Spleen (tissue), 10 donors: Measurements from ENCODE around the gene PCDHGB3. TPM values are rescaled to one million over a fixed set of nuclear protein-coding genes. Genes with fewer than 3 reads are reported as not detected.

Source experiments
- polyA plus RNA-seq, 3 donors: library from polyadenylated mRNA; stranded (reverse); fragments of 200-250 nt; gene quantifications; one replicate each; pipeline ENCODE4 v1.2.1, GENCODE V29; 2013
- total RNA-seq, 7 donors: library from RNA; depleted of rRNA in 3 of 7; stranded (reverse); fragments of >200 nt in 3 of 7; fragmentation: NEBNext Ultra II Directional in 4 of 7; extraction: Animal tissue kit (Norgen Biotek cat#: 25700) in 4 of 7; gene quantifications; one replicate each; pipeline versions ENCODE4 v1.1.0 to v1.2.1, GENCODE V29; 2016 to 2021
- donor health status: healthy with polysubstance abuse.
- donor health status: DM: no; HTN: no; CAD: no; lungs with moderate emphysema.
- donor health status: DM: no; HTN: no; CAD: no.
- donor health status: Bipolar disorder and iron deficiency.
- donor health status: healthy.
- donor health status: DM: no; HTN: no; CAD: no.
- donor health status: DM: yes; HTN: yes; CAD: no.

Gene PCDHGB3
- total and polyA plus RNA-seq, 10 donors: 0.06 to 5.0 (median 3.8) TPM

Other genes with a start within 250 kb of the PCDHGB3 start
Only the 30 nearest of the 37 such genes appear.
- gene PCDHB9, start 183.1 kb upstream of the PCDHGB3 start, total RNA-seq: 1 to 10 TPM in 5 of 7 donors, under 1 TPM in 2; 0.40 to 4.9 (median 1.5) TPM
- under 1 TPM; 0.06 to 0.19 (median 0.09) TPM for gene PCDHB9, start 183.1 kb upstream of the PCDHGB3 start, polyA plus RNA-seq
- gene PCDHB10, start 177.9 kb upstream of the PCDHGB3 start, total RNA-seq: 1 to 10 TPM in 4 of 7 donors, under 1 TPM in 3; 0.74 to 2.7 (median 1.4) TPM
- gene PCDHB10, start 177.9 kb upstream of the PCDHGB3 start, polyA plus RNA-seq: under 1 TPM; 0.09 to 0.26 (median 0.15) TPM
- 1 to 10 TPM in 5 of 7 donors, under 1 TPM in 2; 0.68 to 3.4 (median 1.2) TPM for gene PCDHB11, start 170.6 kb upstream of the PCDHGB3 start, total RNA-seq
- gene PCDHB11, start 170.6 kb upstream of the PCDHGB3 start, polyA plus RNA-seq: under 1 TPM; 0.07 to 0.19 (median 0.14) TPM
- 1 to 10 TPM; 1.1 to 2.4 (median 1.8) TPM for gene PCDHB12, start 161.5 kb upstream of the PCDHGB3 start, total RNA-seq
- under 1 TPM; 0.11 to 0.16 (median 0.11) TPM for gene PCDHB12, start 161.5 kb upstream of the PCDHGB3 start, polyA plus RNA-seq
- gene PCDHB13, start 156.3 kb upstream of the PCDHGB3 start, total RNA-seq: 1 to 10 TPM; 1.4 to 6.8 (median 4.0) TPM
- gene PCDHB13, start 156.3 kb upstream of the PCDHGB3 start, polyA plus RNA-seq: under 1 TPM; 0.09 to 0.38 (median 0.12) TPM
- 1 to 10 TPM; 1.6 to 5.9 (median 2.8) TPM for gene PCDHB14, start 146.9 kb upstream of the PCDHGB3 start, total RNA-seq
- under 1 TPM; 0.27 to 0.93 (median 0.30) TPM for gene PCDHB14, start 146.9 kb upstream of the PCDHGB3 start, polyA plus RNA-seq
- 1 to 10 TPM; 1.7 to 5.6 (median 3.8) TPM for gene PCDHB15, start 124.8 kb upstream of the PCDHGB3 start, total RNA-seq
- 1 to 10 TPM in 1 of 3 donors, under 1 TPM in 2; 0.42 to 1.1 (median 0.72) TPM for gene PCDHB15, start 124.8 kb upstream of the PCDHGB3 start, polyA plus RNA-seq
- 1 to 10 TPM in 6 of 7 donors, under 1 TPM in 1; 0.57 to 3.0 (median 2.2) TPM for gene SLC25A2, start 66.2 kb upstream of the PCDHGB3 start, total RNA-seq
- under 1 TPM; 0.05 to 0.22 (median 0.07) TPM for gene SLC25A2, start 66.2 kb upstream of the PCDHGB3 start, polyA plus RNA-seq
- 10 to 100 TPM; 67.6 to 80.6 (median 75.7) TPM for gene TAF7, start 49.5 kb upstream of the PCDHGB3 start, total RNA-seq
- gene TAF7, start 49.5 kb upstream of the PCDHGB3 start, polyA plus RNA-seq: 100 to 1,000 TPM in 2 of 3 donors, 10 to 100 TPM in 1; 91.1 to 112 (median 111) TPM
- under 1 TPM in 6 of 7 donors, not detected in 1; 0.17 to 0.52 (median 0.36) TPM for gene PCDHGA1, start 39.7 kb upstream of the PCDHGB3 start, total RNA-seq
- under 1 TPM; 0.04 to 0.06 (median 0.06) TPM for gene PCDHGA1, start 39.7 kb upstream of the PCDHGB3 start, polyA plus RNA-seq
- 1 to 10 TPM in 6 of 7 donors, under 1 TPM in 1; 0.84 to 3.9 (median 1.8) TPM for gene PCDHGA2, start 31.5 kb upstream of the PCDHGB3 start, total RNA-seq
- gene PCDHGA2, start 31.5 kb upstream of the PCDHGB3 start, polyA plus RNA-seq: under 1 TPM; 0.04 to 0.19 (median 0.06) TPM
- gene PCDHGA3, start 26.4 kb upstream of the PCDHGB3 start, total RNA-seq: 1 to 10 TPM in 5 of 7 donors, under 1 TPM in 2; 0.60 to 4.4 (median 2.1) TPM
- under 1 TPM in 1 of 3 donors, not detected in 2; 0.22 TPM for gene PCDHGA3, start 26.4 kb upstream of the PCDHGB3 start, polyA plus RNA-seq
- gene PCDHGB1, start 20.1 kb upstream of the PCDHGB3 start, total RNA-seq: 1 to 10 TPM in 6 of 7 donors, under 1 TPM in 1; 0.87 to 3.7 (median 1.6) TPM
- under 1 TPM in 2 of 3 donors, not detected in 1; 0.04 to 0.10 TPM for gene PCDHGB1, start 20.1 kb upstream of the PCDHGB3 start, polyA plus RNA-seq
- 1 to 10 TPM; 1.4 to 4.5 (median 2.7) TPM for gene PCDHGA4, start 15.2 kb upstream of the PCDHGB3 start, total RNA-seq
- gene PCDHGA4, start 15.2 kb upstream of the PCDHGB3 start, polyA plus RNA-seq: under 1 TPM; 0.04 to 0.16 (median 0.05) TPM
- 1 to 10 TPM; 1.7 to 4.5 (median 3.5) TPM for gene PCDHGB2, start 10.2 kb upstream of the PCDHGB3 start, total RNA-seq
- under 1 TPM in 2 of 3 donors, not detected in 1; 0.09 to 0.22 TPM for gene PCDHGB2, start 10.2 kb upstream of the PCDHGB3 start, polyA plus RNA-seq
- gene PCDHGA5, start 6.1 kb upstream of the PCDHGB3 start, total RNA-seq: 1 to 10 TPM; 1.4 to 3.1 (median 2.3) TPM
- under 1 TPM in 2 of 3 donors, not detected in 1; 0.04 to 0.22 TPM for gene PCDHGA5, start 6.1 kb upstream of the PCDHGB3 start, polyA plus RNA-seq
- gene PCDHGA6, start 3.6 kb downstream of the PCDHGB3 start, total RNA-seq: 1 to 10 TPM; 2.2 to 5.0 (median 4.2) TPM
- under 1 TPM; 0.35 to 0.58 (median 0.54) TPM for gene PCDHGA6, start 3.6 kb downstream of the PCDHGB3 start, polyA plus RNA-seq
- 1 to 10 TPM; 1.2 to 5.4 (median 2.0) TPM for gene PCDHGA7, start 12.5 kb downstream of the PCDHGB3 start, total RNA-seq
- gene PCDHGA7, start 12.5 kb downstream of the PCDHGB3 start, polyA plus RNA-seq: under 1 TPM; 0.18 to 0.29 (median 0.22) TPM
- 1 to 10 TPM; 1.6 to 3.9 (median 3.0) TPM for gene PCDHGB4, start 17.5 kb downstream of the PCDHGB3 start, total RNA-seq
- under 1 TPM; 0.02 to 0.29 (median 0.14) TPM for gene PCDHGB4, start 17.5 kb downstream of the PCDHGB3 start, polyA plus RNA-seq
- gene PCDHGA8, start 22.4 kb downstream of the PCDHGB3 start, total RNA-seq: 1 to 10 TPM in 6 of 7 donors, under 1 TPM in 1; 0.70 to 3.9 (median 2.1) TPM
- gene PCDHGA8, start 22.4 kb downstream of the PCDHGB3 start, polyA plus RNA-seq: under 1 TPM in 2 of 3 donors, not detected in 1; 0.04 to 0.13 TPM
- gene PCDHGB5, start 27.7 kb downstream of the PCDHGB3 start, total RNA-seq: 1 to 10 TPM; 3.9 to 8.0 (median 5.6) TPM
- gene PCDHGB5, start 27.7 kb downstream of the PCDHGB3 start, polyA plus RNA-seq: under 1 TPM; 0.07 to 0.32 (median 0.17) TPM
- 1 to 10 TPM; 2.6 to 9.6 (median 4.7) TPM for gene PCDHGA9, start 32.5 kb downstream of the PCDHGB3 start, total RNA-seq
- gene PCDHGA9, start 32.5 kb downstream of the PCDHGB3 start, polyA plus RNA-seq: under 1 TPM in 2 of 3 donors, not detected in 1; 0.11 to 0.29 TPM
- gene PCDHGB6, start 37.8 kb downstream of the PCDHGB3 start, total RNA-seq: 1 to 10 TPM; 3.1 to 6.8 (median 5.2) TPM
- under 1 TPM; 0.13 to 0.42 (median 0.20) TPM for gene PCDHGB6, start 37.8 kb downstream of the PCDHGB3 start, polyA plus RNA-seq
- gene PCDHGA10, start 42.7 kb downstream of the PCDHGB3 start, total RNA-seq: 1 to 10 TPM; 2.5 to 6.9 (median 4.6) TPM
- gene PCDHGA10, start 42.7 kb downstream of the PCDHGB3 start, polyA plus RNA-seq: under 1 TPM; 0.15 to 0.35 (median 0.17) TPM
- 10 to 100 TPM in 2 of 7 donors, 1 to 10 TPM in 5; 5.7 to 11.9 (median 8.1) TPM for gene PCDHGB7, start 47.4 kb downstream of the PCDHGB3 start, total RNA-seq
- gene PCDHGB7, start 47.4 kb downstream of the PCDHGB3 start, polyA plus RNA-seq: under 1 TPM; 0.14 to 0.42 (median 0.15) TPM
- gene PCDHGA11, start 50.8 kb downstream of the PCDHGB3 start, total RNA-seq: 1 to 10 TPM; 1.8 to 5.7 (median 3.2) TPM
- under 1 TPM; 0.13 to 0.26 (median 0.18) TPM for gene PCDHGA11, start 50.8 kb downstream of the PCDHGB3 start, polyA plus RNA-seq
- gene PCDHGA12, start 60.3 kb downstream of the PCDHGB3 start, total RNA-seq: 1 to 10 TPM; 3.3 to 6.3 (median 5.4) TPM
- under 1 TPM; 0.02 to 0.54 (median 0.12) TPM for gene PCDHGA12, start 60.3 kb downstream of the PCDHGB3 start, polyA plus RNA-seq
- 10 to 100 TPM; 10.7 to 26.7 (median 22.5) TPM for gene PCDHGC3, start 105.7 kb downstream of the PCDHGB3 start, total RNA-seq
- 10 to 100 TPM in 2 of 3 donors, 1 to 10 TPM in 1; 7.0 to 12.7 (median 10.3) TPM for gene PCDHGC3, start 105.7 kb downstream of the PCDHGB3 start, polyA plus RNA-seq
- 1 to 10 TPM; 1.3 to 3.9 (median 2.6) TPM for gene PCDHGC4, start 114.8 kb downstream of the PCDHGB3 start, total RNA-seq
- gene PCDHGC4, start 114.8 kb downstream of the PCDHGB3 start, polyA plus RNA-seq: under 1 TPM in 2 of 3 donors, not detected in 1; 0.03 TPM
- gene PCDHGC5, start 118.8 kb downstream of the PCDHGB3 start, total RNA-seq: 1 to 10 TPM in 5 of 7 donors, under 1 TPM in 2; 0.93 to 2.5 (median 1.2) TPM
- under 1 TPM in 2 of 3 donors, not detected in 1; 0.02 to 0.10 TPM for gene PCDHGC5, start 118.8 kb downstream of the PCDHGB3 start, polyA plus RNA-seq